HUES64 (cell line): Measurements from ENCODE around the gene ACIN1.

Experiments
- H3K27ac ChIP-seq: 2 replicates; pipeline ENCODE4 v1.7.0; 2013; ENCODE audit warnings: low read depth, low read length, inconsistent platforms
- H3K27me3 ChIP-seq: 2 replicates; pipeline ENCODE4 v1.6.1; 2013; ENCODE audit warnings: mild to moderate bottlenecking, low read length; ENCODE audit not compliant: insufficient read depth
- H3K36me3 ChIP-seq: 2 replicates; pipeline ENCODE4 v1.6.1; 2013; ENCODE audit warnings: mild to moderate bottlenecking, low read length; ENCODE audit not compliant: insufficient read depth
- H3K4me1 ChIP-seq: 2 replicates; pipeline ENCODE4 v1.6.1; 2013; ENCODE audit warnings: mild to moderate bottlenecking, low read length, moderate library complexity; ENCODE audit not compliant: insufficient read depth
- H3K4me3 ChIP-seq: 2 replicates; pipeline ENCODE4 v1.5.1; 2013; ENCODE audit warnings: mild to moderate bottlenecking, low read length, moderate library complexity
- H3K9ac ChIP-seq: 2 replicates; pipeline ENCODE4 v1.6.1; 2013; ENCODE audit warnings: mild to moderate bottlenecking, low read depth, low read length
- H3K9me3 ChIP-seq: 2 replicates; pipeline ENCODE4 v1.6.1; 2013; ENCODE audit warnings: low read depth, low read length; ENCODE audit not compliant: insufficient read depth
- WGBS: fragments of 150-250, 120-280 bp; methylation state at CpG from one replicate; pipeline ENCODE4 v1.1.7; 2013; ENCODE audit warnings: missing lambda C conversion rate; 5-methylcytosine and 5-hydroxymethylcytosine counted together

The ACIN1 gene

GRCh38 chr14:23071921-23072539 lies 22.9 kb downstream of the ACIN1 start:
- WGBS = 82% methylated on average over 3 of the region's 5 CpGs
- H3K36me3 ChIP-seq = peaks cover 72% of the 10 kb centered on the region
- no peak overlapping the region for H3K9ac ChIP-seq
- H3K4me1 ChIP-seq = peaks cover 23% of the 10 kb centered on the region
- no peaks in the 10 kb centered on the region for H3K9me3 ChIP-seq
- peak overlapping the region; percentile 29; the same call in 1 of the 2 replicates for H3K27ac ChIP-seq
- no peaks in the 10 kb centered on the region for H3K27me3 ChIP-seq
- H3K4me3 ChIP-seq = peak overlapping the region; percentile 88

GRCh38 chr14:23071244-23071920 lies 23.6 kb downstream of the ACIN1 start:
- peak overlapping the region; percentile 95 for H3K9ac ChIP-seq
- no peaks in the 10 kb centered on the region for H3K27me3 ChIP-seq
- no peaks in the 10 kb centered on the region for H3K9me3 ChIP-seq
- H3K4me1 ChIP-seq = peaks cover 23% of the 10 kb centered on the region
- peak overlapping the region; percentile 80 for H3K27ac ChIP-seq
- H3K36me3 ChIP-seq = peaks cover 72% of the 10 kb centered on the region
- 2% methylated on average over 14 of the region's 14 CpGs for WGBS
- peak overlapping the region; percentile 88 for H3K4me3 ChIP-seq

- Histone ChIP-seq H3K36me3 (peaks cover 72% of the 10 kb centered on the region), H3K4me1 (peaks cover 23% of the 10 kb centered on the region), H3K9ac (peak overlapping the region; percentile 95), H3K27ac (peak overlapping the region; percentile 80), H3K9me3 (no peaks in the 10 kb centered on the region), H3K27me3 (no peaks in the 10 kb centered on the region), H3K4me3 (peak overlapping the region; percentile 88)
- 10% methylated on average over 9 of the region's 10 CpGs for WGBS
Observed at GRCh38 chr14:23070262-23071129, 24.4 kb downstream of the ACIN1 start.

- peak overlapping the region; percentile 55 for H3K27ac ChIP-seq
- H3K36me3 ChIP-seq = peaks cover 72% of the 10 kb centered on the region
- peak overlapping the region; percentile 88 for H3K4me3 ChIP-seq
- 73% methylated on average over 3 of the region's 4 CpGs for WGBS
- H3K4me1 ChIP-seq = peaks cover 23% of the 10 kb centered on the region
- no peaks in the 10 kb centered on the region for H3K27me3 ChIP-seq
- H3K9ac ChIP-seq = no peak overlapping the region; the same call in 1 of the 2 replicates
- no peaks in the 10 kb centered on the region for H3K9me3 ChIP-seq
Observed at GRCh38 chr14:23069413-23069806, 25.5 kb downstream of the ACIN1 start.

- Histone ChIP-seq H3K27me3 (no peaks in the 10 kb centered on the region), H3K9ac (no peak overlapping the region), H3K9me3 (no peaks in the 10 kb centered on the region), H3K36me3 (peaks cover 72% of the 10 kb centered on the region), H3K4me3 (peak overlapping the region; percentile 8; the same call in 1 of the 2 replicates), H3K4me1 (peaks cover 23% of the 10 kb centered on the region), H3K27ac (peak overlapping the region; percentile 55)
- 38% methylated on average over 8 of the region's 8 CpGs for WGBS
Observed at GRCh38 chr14:23068789-23069412, 26.0 kb downstream of the ACIN1 start.

GRCh38 chr14:23067847-23068788 lies 26.8 kb downstream of the ACIN1 start:
- H3K4me1 ChIP-seq = peaks cover 23% of the 10 kb centered on the region
- H3K27ac ChIP-seq = no peak overlapping the region
- H3K36me3 ChIP-seq = peaks cover 72% of the 10 kb centered on the region
- no peaks in the 10 kb centered on the region for H3K9me3 ChIP-seq
- WGBS = 93% methylated on average over 13 of the region's 14 CpGs
- no peak overlapping the region for H3K9ac ChIP-seq
- no peaks in the 10 kb centered on the region for H3K27me3 ChIP-seq
- H3K4me3 ChIP-seq = peak overlapping the region; percentile 8; the same call in 1 of the 2 replicates

- H3K27me3 ChIP-seq = no peaks in the 10 kb centered on the region
- no peak overlapping the region for H3K4me3 ChIP-seq
- peaks cover 72% of the 10 kb centered on the region for H3K36me3 ChIP-seq
- WGBS = 97% methylated on average over 20 of the region's 23 CpGs
- no peak overlapping the region for H3K27ac ChIP-seq
- peaks cover 19% of the 10 kb centered on the region for H3K4me1 ChIP-seq
- no peak overlapping the region for H3K9ac ChIP-seq
- no peaks in the 10 kb centered on the region for H3K9me3 ChIP-seq
Observed at GRCh38 chr14:23066855-23067744, 27.8 kb downstream of the ACIN1 start.

GRCh38 chr14:23066368-23066767 lies 28.6 kb downstream of the ACIN1 start:
- no peak overlapping the region for H3K9ac ChIP-seq
- peaks cover 75% of the 10 kb centered on the region for H3K36me3 ChIP-seq
- H3K9me3 ChIP-seq = no peaks in the 10 kb centered on the region

GRCh38 chr14:23063601-23064000 lies 31.3 kb downstream of the ACIN1 start:
- peaks cover 92% of the 10 kb centered on the region for H3K36me3 ChIP-seq
- H3K9ac ChIP-seq = no peak overlapping the region
- H3K4me1 ChIP-seq = peaks cover 5% of the 10 kb centered on the region
- WGBS = 93% methylated on average over 5 of the region's 5 CpGs
- no peaks in the 10 kb centered on the region for H3K27me3 ChIP-seq
- no peak overlapping the region for H3K27ac ChIP-seq
- no peaks in the 10 kb centered on the region for H3K9me3 ChIP-seq
- no peak overlapping the region for H3K4me3 ChIP-seq

More at GRCh38 chr14:23066368-23066767, 28.6 kb downstream of the ACIN1 start:
- peaks cover 13% of the 10 kb centered on the region for H3K4me1 ChIP-seq
- peak overlapping the region; percentile 17; the same call in 1 of the 2 replicates for H3K27ac ChIP-seq
- no peaks in the 10 kb centered on the region for H3K27me3 ChIP-seq
- H3K4me3 ChIP-seq = no peak overlapping the region
- 91% methylated on average over 3 of the region's 3 CpGs for WGBS
